ENCODE results near the gene ITIH4.

DNA sequence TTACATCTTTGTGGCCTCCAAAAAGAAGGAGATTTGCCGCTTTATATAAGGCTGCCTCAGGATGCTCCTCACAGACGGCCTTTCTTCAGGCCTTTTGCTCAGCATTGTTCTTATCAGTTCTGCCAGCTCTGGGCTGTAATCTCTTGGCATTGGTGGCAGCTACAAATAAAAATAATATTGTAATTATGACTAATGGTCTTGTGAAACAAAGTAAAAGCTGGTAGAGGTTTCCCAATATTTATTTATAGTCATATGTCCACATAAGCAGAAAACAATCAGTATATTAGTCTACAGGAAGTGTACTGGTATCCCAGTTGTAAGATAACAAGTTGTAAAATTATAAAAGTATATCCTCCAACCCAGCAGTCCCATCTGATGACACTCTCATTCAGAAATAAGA lies 67.0 kb downstream of the ITIH4 start:
- no peak for TF ChIP-seq POLR2A (IDR thresholded peaks at IDR 0.05)
- TF ChIP-seq, protein P1, sequence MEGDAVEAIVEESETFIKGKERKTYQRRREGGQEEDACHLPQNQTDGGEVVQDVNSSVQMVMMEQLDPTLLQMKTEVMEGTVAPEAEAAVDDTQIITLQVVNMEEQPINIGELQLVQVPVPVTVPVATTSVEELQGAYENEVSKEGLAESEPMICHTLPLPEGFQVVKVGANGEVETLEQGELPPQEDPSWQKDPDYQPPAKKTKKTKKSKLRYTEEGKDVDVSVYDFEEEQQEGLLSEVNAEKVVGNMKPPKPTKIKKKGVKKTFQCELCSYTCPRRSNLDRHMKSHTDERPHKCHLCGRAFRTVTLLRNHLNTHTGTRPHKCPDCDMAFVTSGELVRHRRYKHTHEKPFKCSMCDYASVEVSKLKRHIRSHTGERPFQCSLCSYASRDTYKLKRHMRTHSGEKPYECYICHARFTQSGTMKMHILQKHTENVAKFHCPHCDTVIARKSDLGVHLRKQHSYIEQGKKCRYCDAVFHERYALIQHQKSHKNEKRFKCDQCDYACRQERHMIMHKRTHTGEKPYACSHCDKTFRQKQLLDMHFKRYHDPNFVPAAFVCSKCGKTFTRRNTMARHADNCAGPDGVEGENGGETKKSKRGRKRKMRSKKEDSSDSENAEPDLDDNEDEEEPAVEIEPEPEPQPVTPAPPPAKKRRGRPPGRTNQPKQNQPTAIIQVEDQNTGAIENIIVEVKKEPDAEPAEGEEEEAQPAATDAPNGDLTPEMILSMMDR (IDR thresholded peaks at IDR 0.05), result no peak

Data from heart left ventricle (tissue), 13 donors.